Ovary (tissue), 9 donors: Measurements from ENCODE around the gene RSPH6A. TPM values are rescaled to one million over a fixed set of nuclear protein-coding genes. Genes with fewer than 3 reads are reported as not detected.

ENCODE experiments used
- DNase-seq, 5 donors: peaks; one replicate each; pipeline ENCODE4 v3.0.0-alpha.2; 2019 to 2020
- H3K27ac ChIP-seq, 2 donors: fragments of 200-600 bp; one replicate each; pipeline versions ENCODE4 v1.5.1 to v1.8.0; 2019 to 2022
- H3K27me3 ChIP-seq: fragments of 200-600 bp; one replicate; pipeline ENCODE4 v1.8.0; 2022
- H3K36me3 ChIP-seq: fragments of 200-600 bp; sonication (generic); one replicate; pipeline ENCODE4 v1.5.1; 2019
- H3K4me1 ChIP-seq: one replicate; pipeline ENCODE4 v1.8.1; 2013; ENCODE audit warnings: mild to moderate bottlenecking, moderate library complexity; ENCODE audit not compliant: insufficient read depth
- H3K4me3 ChIP-seq: fragments of 200-600 bp; sonication (generic); one replicate; pipeline ENCODE4 v1.5.1; 2017
- H3K9me3 ChIP-seq, 2 donors: fragments of 200-600 bp in 1 of 2; sonication (generic) in 1 of 2; one replicate each; pipeline versions ENCODE4 v1.5.1 to v1.8.1; 2013 to 2019; ENCODE audit warnings: mild to moderate bottlenecking in 1 of 2, moderate library complexity in 1 of 2
- CTCF ChIP-seq, 3 donors: fragments of 450-650 bp in 2 of 3; fragments of 200-600 bp in 1 of 3; IDR thresholded peaks; one replicate each; pipeline versions ENCODE4 v1.5.1 to v1.8.0; 2016 to 2022; ENCODE audit warnings: antibody characterized with exemption in 3 of 3, mild to moderate bottlenecking in 1 of 3
- EP300 ChIP-seq: sonication (generic); formaldehyde crosslinking; IDR thresholded peaks from one replicate; pipeline ENCODE4 v1.6.1; 2017; ENCODE audit warnings: antibody characterized with exemption
- POLR2A ChIP-seq: fragments of 450-650 bp; IDR thresholded peaks from one replicate; pipeline ENCODE4 v1.6.1; 2017; ENCODE audit warnings: antibody characterized with exemption, mild to moderate bottlenecking, moderate library complexity
- WGBS, 3 donors: extraction: QIAGEN DNeasy Blood & Tissue Kit in 1 of 3; methylation state at CpG; one replicate each; pipeline versions ENCODE4 v1.1.5 to v1.1.7; 2013 to 2017; 5-methylcytosine and 5-hydroxymethylcytosine counted together
- intact Hi-C, 4 donors: fragments of 100-400 bp; cut with DNase I; formaldehyde crosslinking; loops; one replicate each; pipeline versions ENCODE4 v1.11.0 to v1.15.1; 2022 to 2023
- polyA plus RNA-seq, 2 donors: library from polyadenylated mRNA; stranded (reverse); fragments of 200-250 nt in 1 of 2; fragments of 350-450 nt in 1 of 2; fragmentation: Illumina TruSeq in 1 of 2; extraction: RNeasy Lipid Tissue Mini Kit (QIAGEN cat#74804) in 1 of 2; gene quantifications; one replicate each; pipeline ENCODE4 v1.2.3, GENCODE V29; 2013 to 2014
- total RNA-seq, 7 donors: library from RNA; depleted of rRNA in 2 of 7; stranded (reverse); fragments of >200 nt in 2 of 7; fragmentation: NEBNext Ultra II Directional in 3 of 7; extraction: Animal tissue kit (Norgen Biotek cat#: 25700) in 3 of 7; gene quantifications; one replicate each; pipeline versions ENCODE4 v1.1.0 to v1.2.4, GENCODE V29; 2016 to 2023
- donor health status: DM: no; HTN: no; CAD: no; lungs with moderate emphysema.
- donor health status: DM: no; HTN: no; CAD: no.
- donor health status: Bipolar disorder and iron deficiency.
- donor health status: DM: yes; HTN: yes; CAD: no.
- donor health status: DM: no; HTN: no; CAD: no.
- donor health status: DM: yes; HTN: yes; CAD: no.

The RSPH6A gene
- total and polyA plus RNA-seq, 9 donors, result 0.13 to 0.15 TPM; not detected in 7

GRCh38 chr19:45824531-45825262, 9.6 kb upstream of the RSPH6A start:
- no peak for DNase-seq
- Histone ChIP-seq H3K36me3 (no peaks in the 10 kb centered on the region), H3K4me3 (no peak overlapping the region), H3K4me1 (no peaks in the 10 kb centered on the region), H3K9me3 (no peaks in the 10 kb centered on the region), H3K27me3 (no peaks in the 10 kb centered on the region), H3K27ac (no peak overlapping the region)
- no peak for TF ChIP-seq POLR2A
- TF ChIP-seq CTCF (IDR thresholded peaks at IDR 0.05), result no peak
- no peak for TF ChIP-seq EP300
- intact Hi-C loops, result no loop called here
- 81 to 83% (median 82%) methylated on average over 26 of the region's 26 CpGs for WGBS, 3 donors

DNA sequence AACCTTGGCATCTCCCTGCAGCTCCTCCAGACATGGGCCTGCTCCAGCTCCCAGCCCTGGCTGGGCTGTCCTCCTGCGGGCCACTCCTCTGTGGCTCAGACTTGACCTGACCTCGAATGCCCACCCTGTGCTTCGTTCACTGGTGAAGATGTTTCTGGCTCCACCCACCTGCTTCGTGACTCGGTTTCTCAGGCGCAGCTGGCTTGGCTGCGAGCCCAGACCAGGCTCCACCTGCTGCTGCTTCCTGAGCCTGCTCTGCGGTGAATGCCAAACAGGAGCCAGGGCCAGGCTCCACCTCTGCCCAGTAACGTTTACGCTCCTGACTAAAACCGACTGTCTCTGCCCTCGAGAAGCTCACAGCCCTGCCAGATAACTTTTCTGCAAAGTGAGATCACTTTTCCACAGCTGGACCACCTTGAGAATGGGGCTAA, 8.9 kb upstream of the RSPH6A start:
- H3K27me3 ChIP-seq, result no peaks in the 10 kb centered on the region
- no peaks in the 10 kb centered on the region for H3K4me1 ChIP-seq
- H3K36me3 ChIP-seq, result no peaks in the 10 kb centered on the region
- no peaks in the 10 kb centered on the region for H3K9me3 ChIP-seq
- TF ChIP-seq EP300 (no peak), CTCF (IDR thresholded peaks at IDR 0.05) (no peak), POLR2A (no peak)
- no peak overlapping the region for H3K4me3 ChIP-seq
- 39 to 51% (median 41%) methylated on average over 12 of the region's 12 CpGs for WGBS, 3 donors
- intact Hi-C loops, result no loop called here
- no peak overlapping the region for H3K27ac ChIP-seq
- DNase-seq, result no peak

DNA sequence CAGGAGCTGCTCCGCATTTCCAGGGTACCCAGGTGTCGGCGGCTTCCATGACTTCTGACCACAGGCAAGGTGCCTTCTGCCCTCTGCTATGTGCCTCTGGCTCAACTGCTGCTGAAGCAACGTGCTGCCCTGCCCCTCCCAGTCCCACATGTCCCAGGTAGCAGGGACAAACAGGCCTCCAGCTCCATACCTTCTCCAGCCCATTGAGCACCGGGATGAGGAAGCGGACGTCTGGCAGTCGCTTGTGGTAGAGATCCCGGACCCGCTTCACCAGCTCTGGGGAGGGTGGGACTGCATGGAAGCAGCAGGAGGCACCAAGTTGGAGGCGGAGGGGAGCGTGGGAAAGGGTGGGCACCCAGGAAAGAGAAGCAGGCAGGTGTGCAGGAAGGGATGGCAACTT, 8.1 kb upstream of the RSPH6A start:
- Histone ChIP-seq H3K9me3 (no peaks in the 10 kb centered on the region), H3K4me3 (no peak overlapping the region), H3K27me3 (no peaks in the 10 kb centered on the region), H3K36me3 (no peaks in the 10 kb centered on the region), H3K27ac (no peak overlapping the region), H3K4me1 (no peaks in the 10 kb centered on the region)
- intact Hi-C loops, result no loop called here
- DNase-seq, result no peak
- TF ChIP-seq CTCF (IDR thresholded peaks at IDR 0.05) (no peak), EP300 (no peak), POLR2A (no peak)
- 93 to 97% (median 93%) methylated on average over 12 of the region's 12 CpGs for WGBS, 3 donors

DNA sequence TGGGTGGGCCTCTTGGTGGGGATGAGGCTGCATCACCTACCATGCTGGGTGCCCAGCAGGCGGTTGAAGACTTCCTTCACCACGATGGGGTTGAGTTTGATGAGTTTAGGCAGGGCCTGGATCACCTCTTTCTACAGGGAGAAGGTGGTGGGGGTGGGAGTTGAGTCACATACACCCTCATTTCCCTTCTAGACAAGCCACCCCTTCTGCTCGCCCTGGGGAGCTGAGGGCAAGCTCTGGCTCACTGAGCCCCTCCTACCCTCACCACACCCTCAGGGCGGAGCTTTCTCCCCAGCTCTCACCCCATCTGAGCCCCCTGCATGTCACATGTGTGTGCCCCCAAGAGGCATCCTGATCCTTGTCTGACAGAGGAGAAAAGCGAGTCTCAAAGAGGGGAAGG, 7.6 kb upstream of the RSPH6A start:
- Histone ChIP-seq H3K27ac (no peak overlapping the region), H3K4me3 (no peak overlapping the region), H3K36me3 (no peaks in the 10 kb centered on the region), H3K27me3 (no peaks in the 10 kb centered on the region), H3K4me1 (no peaks in the 10 kb centered on the region), H3K9me3 (no peaks in the 10 kb centered on the region)
- TF ChIP-seq POLR2A (no peak), CTCF (IDR thresholded peaks at IDR 0.05) (no peak), EP300 (no peak)
- intact Hi-C loops, result no loop called here
- DNase-seq, result no peak
- 94 to 98% (median 95%) methylated on average over 5 of the region's 5 CpGs for WGBS, 3 donors
